A549 (cell line): ENCODE results near the gene KCNN2. TPM values are rescaled to one million over a fixed set of nuclear protein-coding genes. Genes with fewer than 3 reads are reported as not detected.

Experiments
- ATAC-seq, 2 experiments: fragments of 200-7000 bp in 1 of 2; fragments of >200 bp in 1 of 2; cut with Nextera tagmentation in 1 of 2; cut with Tn5 transposase in 1 of 2; 3 replicates each; pipeline versions ENCODE4 v1.8.0 to v1.9.1; 2018 to 2020; ENCODE audit warnings: mild to moderate bottlenecking in 1 of 2, moderate library complexity in 1 of 2
- CTCF ChIA-PET: fragments of 300-600 bp; sonication (Branson Sonifier 250); formaldehyde crosslinking; extraction: SDS; loops from one replicate; lab custom pipeline; 2021; ENCODE audit warnings: antibody characterized with exemption, inconsistent platforms; lab: Yijun Ruan, JAX
- POLR2A ChIA-PET: fragments of 350-600 bp; formaldehyde crosslinking; extraction: SDS; loops from one replicate; lab custom pipeline; 2021; ENCODE audit warnings: antibody characterized with exemption, inconsistent platforms; lab: Yijun Ruan, JAX
- DNase-seq, 2 experiments: peaks; one replicate each; pipeline versions ENCODE4 v3.0.0 to v3.0.0-alpha.2; 2011 to 2016; ENCODE audit warnings: low read depth in 1 of 2, low spot score in 1 of 2
- FAIRE-seq: peaks from 2 replicates; lab custom pipeline; 2011; peaks lifted over from hg19 to GRCh38; lab: Jason Lieb, UNC
- H3K27ac ChIP-seq, 2 experiments: fragments of >200 bp; sonication (Bioruptor Twin); formaldehyde crosslinking; 3 replicates each; pipeline ENCODE4 v1.5.1; 2016 to 2017
- H3K4me1 ChIP-seq: fragments of >200 bp; sonication (Bioruptor Twin); formaldehyde crosslinking; 3 replicates; pipeline ENCODE4 v1.6.1; 2016
- H3K4me2 ChIP-seq: fragments of >200 bp; sonication (Bioruptor Twin); formaldehyde crosslinking; 3 replicates; pipeline ENCODE4 v1.6.1; 2016
- H3K4me3 ChIP-seq: fragments of >200 bp; sonication (Bioruptor Twin); formaldehyde crosslinking; 3 replicates; pipeline ENCODE4 v1.5.1; 2016
- H3K9me3 ChIP-seq: fragments of >200 bp; sonication (Bioruptor Twin); formaldehyde crosslinking; 3 replicates; pipeline ENCODE4 v1.6.1; 2016
- BHLHE40 ChIP-seq: IDR thresholded peaks from 2 replicates; pipeline ENCODE4 v1.6.1; 2012; ENCODE audit warnings: low read depth, low read length, inconsistent platforms
- CBX2 ChIP-seq: fragments of 200-600 bp; sonication (generic); IDR thresholded peaks from 2 replicates; pipeline ENCODE4 v1.6.1; 2016; ENCODE audit warnings: low read depth, mild to moderate bottlenecking, borderline replicate concordance
- CBX8 ChIP-seq: fragments of 200-600 bp; sonication (generic); IDR thresholded peaks from 2 replicates; pipeline ENCODE4 v1.6.1; 2016
- CHD2 ChIP-seq: fragments of 150-350 bp; IDR thresholded peaks from 2 replicates; pipeline ENCODE4 v1.6.1; 2014; ENCODE audit warnings: low read length; ENCODE audit not compliant: partially characterized antibody
- CHD4 ChIP-seq: fragments of 200-600 bp; sonication (generic); IDR thresholded peaks from 2 replicates; pipeline ENCODE4 v1.6.1; 2016; ENCODE audit warnings: antibody characterized with exemption, mild to moderate bottlenecking, borderline replicate concordance
- ESRRA ChIP-seq: fragments of 150-350 bp; IDR thresholded peaks from 2 replicates; pipeline ENCODE4 v1.6.1; 2014; ENCODE audit warnings: mild to moderate bottlenecking, low read length, borderline replicate concordance
- HOXA7 ChIP-seq: fragments of 250-450 bp; sonication (Bioruptor Pico); IDR thresholded peaks from 2 replicates; pipeline ENCODE4 v1.5.0; 2020; ENCODE audit warnings: mild to moderate bottlenecking, moderate library complexity
- HOXB13 ChIP-seq: fragments of 250-450 bp; sonication (Bioruptor Pico); IDR thresholded peaks from 2 replicates; pipeline ENCODE4 v1.5.0; 2020; ENCODE audit warnings: low read depth, mild to moderate bottlenecking, moderate library complexity
- JUNB ChIP-seq: fragments of >200 bp; sonication (Bioruptor Twin); formaldehyde crosslinking; IDR thresholded peaks from 2 replicates; pipeline ENCODE4 v1.6.1; 2016
- KDM1A ChIP-seq: fragments of 200-600 bp; sonication (generic); IDR thresholded peaks from 2 replicates; pipeline ENCODE4 v1.6.1; 2016; ENCODE audit warnings: low read depth, mild to moderate bottlenecking
- KDM5A ChIP-seq: fragments of 200-600 bp; sonication (generic); IDR thresholded peaks from 2 replicates; pipeline ENCODE4 v1.6.1; 2016; ENCODE audit warnings: antibody characterized with exemption, mild to moderate bottlenecking
- MAFK ChIP-seq: fragments of 450-650 bp; IDR thresholded peaks from 2 replicates; pipeline ENCODE4 v1.6.1; 2014; ENCODE audit not compliant: partially characterized antibody
- MYC ChIP-seq: IDR thresholded peaks from 2 replicates; pipeline ENCODE4 v1.6.1; 2012; ENCODE audit warnings: mild to moderate bottlenecking, inconsistent platforms, low read length, improper control_type of control experiment, borderline replicate concordance
- NR3C1 ChIP-seq: fragments of >200 bp; sonication (Bioruptor Twin); formaldehyde crosslinking; IDR thresholded peaks from 3 replicates; pipeline ENCODE4 v1.6.1; 2017
- PHF8 ChIP-seq: fragments of 200-600 bp; sonication (generic); IDR thresholded peaks from 2 replicates; pipeline ENCODE4 v1.6.1; 2016; ENCODE audit warnings: low read depth, mild to moderate bottlenecking, antibody characterized with exemption, moderate library complexity, borderline replicate concordance
- RFX5 ChIP-seq: fragments of 450-650 bp; IDR thresholded peaks from 2 replicates; pipeline ENCODE4 v1.7.1; 2014; ENCODE audit warnings: antibody characterized with exemption, mild to moderate bottlenecking, moderate library complexity
- SREBF2 ChIP-seq: fragments of 450-650 bp; IDR thresholded peaks from 2 replicates; pipeline ENCODE4 v1.6.1; 2014; ENCODE audit warnings: mild to moderate bottlenecking, moderate library complexity
- ZC3H11A ChIP-seq: fragments of 450-650 bp; IDR thresholded peaks from 2 replicates; pipeline ENCODE4 v1.6.1; 2014; ENCODE audit warnings: antibody characterized with exemption, mild to moderate bottlenecking
- ZSCAN20 ChIP-seq: fragments of 250-450 bp; sonication (Bioruptor Pico); IDR thresholded peaks from 2 replicates; pipeline ENCODE4 v1.8.0; 2022; ENCODE audit warnings: mild to moderate bottlenecking, moderate library complexity
- whole genome bisulfite sequencing: methylation state at CpG from one replicate; pipeline ENCODE4 v1.1.6; 2017; ENCODE audit errors: missing lambda C conversion rate; 5-methylcytosine and 5-hydroxymethylcytosine counted together
- polyA plus RNA-seq, 4 experiments: library from polyadenylated mRNA; depleted of rRNA in 3 of 4; stranded (reverse); fragments of >200 nt; fragmentation: RNase III in 1 of 4; extraction: RNeasy Plus Mini Kit Qiagen cat#74134 plus additional on column Dnase treatment in 1 of 4; gene quantifications; 2 replicates in 3 of 4; 3 replicates in 1 of 4; pipeline ENCODE4 v1.2.3, GENCODE V29; 2011 to 2017
- TF ChIP-seq, protein P1 (sequence below): IDR thresholded peaks from 2 replicates; pipeline ENCODE4 v1.6.1; 2012; ENCODE audit warnings: low read depth, borderline replicate concordance
- TF ChIP-seq, protein P2 (sequence below): IDR thresholded peaks from 2 replicates; pipeline ENCODE4 v1.6.1; 2012
- TF ChIP-seq, protein P3 (sequence below): fragments of >200 bp; sonication (Bioruptor Twin); formaldehyde crosslinking; IDR thresholded peaks from 3 replicates; pipeline ENCODE4 v1.5.1; 2016
- TF ChIP-seq, protein P4 (sequence below): fragments of 250-450 bp; sonication (Bioruptor Pico); IDR thresholded peaks from 2 replicates; pipeline ENCODE4 v1.5.0; 2021; ENCODE audit warnings: mild to moderate bottlenecking, moderate library complexity, borderline replicate concordance
- TF ChIP-seq, protein P5 (sequence below): IDR thresholded peaks from 2 replicates; pipeline ENCODE4 v1.6.1; 2012
- TF ChIP-seq, protein P6 (sequence below): fragments of 150-350 bp; IDR thresholded peaks from 2 replicates; pipeline ENCODE4 v1.6.1; 2014; ENCODE audit warnings: low read depth, mild to moderate bottlenecking, low read length

The KCNN2 gene
- polyA plus RNA-seq, 2 of the 4 experiments (the other 2 are of a cell fraction): 0.04 to 0.06 TPM

DNA sequence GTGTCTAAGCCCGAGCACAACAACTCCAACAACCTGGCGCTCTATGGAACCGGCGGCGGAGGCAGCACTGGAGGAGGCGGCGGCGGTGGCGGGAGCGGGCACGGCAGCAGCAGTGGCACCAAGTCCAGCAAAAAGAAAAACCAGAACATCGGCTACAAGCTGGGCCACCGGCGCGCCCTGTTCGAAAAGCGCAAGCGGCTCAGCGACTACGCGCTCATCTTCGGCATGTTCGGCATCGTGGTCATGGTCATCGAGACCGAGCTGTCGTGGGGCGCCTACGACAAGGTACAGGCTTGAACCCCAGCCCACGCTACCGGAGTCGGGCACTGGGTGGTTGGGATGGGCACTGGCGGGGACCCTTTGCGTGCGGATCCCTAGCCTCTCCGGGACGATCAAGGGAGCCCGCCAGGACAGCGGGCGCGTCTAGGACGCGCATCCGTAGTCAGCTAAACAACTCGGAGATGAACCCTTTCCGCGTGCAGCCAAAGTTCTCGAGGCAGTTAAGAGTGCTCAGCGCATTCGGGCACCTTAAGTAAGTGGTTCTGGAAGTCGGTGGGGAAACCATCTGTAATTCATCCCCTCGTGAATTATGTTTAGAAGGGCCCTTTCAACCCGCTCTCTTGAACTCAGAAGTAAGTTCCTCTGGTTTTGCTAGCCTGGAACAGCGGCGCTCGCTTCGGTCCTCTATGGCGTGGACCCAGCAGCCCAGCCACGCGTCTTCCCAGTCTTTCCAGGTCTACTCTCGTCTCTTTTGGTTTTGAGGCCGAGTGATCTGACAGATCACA lies 1.3 kb downstream of the KCNN2 start:
- Histone ChIP-seq H3K4me1 (no peaks in the 10 kb centered on the region; the same call in 2 of the 3 replicates), H3K4me3 (no peak overlapping the region), H3K4me2 (no peak overlapping the region), H3K9me3 (no peaks in the 10 kb centered on the region), H3K27ac (no peak overlapping the region)
- ChIA-PET CTCF (no interaction called here), POLR2A (no interaction called here)
- TF ChIP-seq SREBF2 (no peak), CBX8 (no peak), NR3C1 (no peak), MAFK (no peak), ZSCAN20 (no peak), KDM1A (no peak), BHLHE40 (no peak), PHF8 (no peak), JUNB (no peak), CHD4 (no peak), MYC (no peak), CBX2 (no peak)
- TF ChIP-seq, protein P1, sequence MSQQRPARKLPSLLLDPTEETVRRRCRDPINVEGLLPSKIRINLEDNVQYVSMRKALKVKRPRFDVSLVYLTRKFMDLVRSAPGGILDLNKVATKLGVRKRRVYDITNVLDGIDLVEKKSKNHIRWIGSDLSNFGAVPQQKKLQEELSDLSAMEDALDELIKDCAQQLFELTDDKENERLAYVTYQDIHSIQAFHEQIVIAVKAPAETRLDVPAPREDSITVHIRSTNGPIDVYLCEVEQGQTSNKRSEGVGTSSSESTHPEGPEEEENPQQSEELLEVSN: no peak
- TF ChIP-seq, protein P2, sequence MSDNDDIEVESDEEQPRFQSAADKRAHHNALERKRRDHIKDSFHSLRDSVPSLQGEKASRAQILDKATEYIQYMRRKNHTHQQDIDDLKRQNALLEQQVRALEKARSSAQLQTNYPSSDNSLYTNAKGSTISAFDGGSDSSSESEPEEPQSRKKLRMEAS: no peak
- DNase-seq (peak in 1 of 2 experiments; percentile 14), ATAC-seq (no peak), FAIRE-seq (no peak)
- WGBS: 75% methylated on average over 50 of the region's 62 CpGs

DNA sequence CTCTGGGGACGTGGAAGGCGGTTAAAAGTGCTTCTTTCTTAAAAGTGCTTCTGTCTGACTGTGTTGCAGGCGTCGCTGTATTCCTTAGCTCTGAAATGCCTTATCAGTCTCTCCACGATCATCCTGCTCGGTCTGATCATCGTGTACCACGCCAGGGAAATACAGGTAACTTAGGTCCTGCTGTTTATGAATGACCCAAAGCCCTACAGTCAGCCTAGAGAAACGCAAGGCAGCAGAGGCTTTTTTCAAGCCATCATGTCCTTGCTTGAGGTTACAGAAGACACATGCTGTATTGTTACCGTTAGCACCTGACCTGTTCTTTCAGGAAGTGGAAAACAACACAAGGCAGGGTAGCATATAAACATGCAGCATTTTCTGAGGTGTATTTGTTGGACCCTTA lies 2.0 kb downstream of the KCNN2 start:
- ATAC-seq (no peak), FAIRE-seq (no peak), DNase-seq (no peak)
- TF ChIP-seq PHF8 (no peak), MAFK (no peak), NR3C1 (no peak), ZC3H11A (no peak), CHD2 (no peak), RFX5 (no peak), KDM5A (no peak), HOXA7 (no peak), HOXB13 (CRISPR knock-in tag) (no peak), JUNB (no peak), ESRRA (no peak)
- TF ChIP-seq, protein P3, sequence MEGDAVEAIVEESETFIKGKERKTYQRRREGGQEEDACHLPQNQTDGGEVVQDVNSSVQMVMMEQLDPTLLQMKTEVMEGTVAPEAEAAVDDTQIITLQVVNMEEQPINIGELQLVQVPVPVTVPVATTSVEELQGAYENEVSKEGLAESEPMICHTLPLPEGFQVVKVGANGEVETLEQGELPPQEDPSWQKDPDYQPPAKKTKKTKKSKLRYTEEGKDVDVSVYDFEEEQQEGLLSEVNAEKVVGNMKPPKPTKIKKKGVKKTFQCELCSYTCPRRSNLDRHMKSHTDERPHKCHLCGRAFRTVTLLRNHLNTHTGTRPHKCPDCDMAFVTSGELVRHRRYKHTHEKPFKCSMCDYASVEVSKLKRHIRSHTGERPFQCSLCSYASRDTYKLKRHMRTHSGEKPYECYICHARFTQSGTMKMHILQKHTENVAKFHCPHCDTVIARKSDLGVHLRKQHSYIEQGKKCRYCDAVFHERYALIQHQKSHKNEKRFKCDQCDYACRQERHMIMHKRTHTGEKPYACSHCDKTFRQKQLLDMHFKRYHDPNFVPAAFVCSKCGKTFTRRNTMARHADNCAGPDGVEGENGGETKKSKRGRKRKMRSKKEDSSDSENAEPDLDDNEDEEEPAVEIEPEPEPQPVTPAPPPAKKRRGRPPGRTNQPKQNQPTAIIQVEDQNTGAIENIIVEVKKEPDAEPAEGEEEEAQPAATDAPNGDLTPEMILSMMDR: no peak
- TF ChIP-seq, protein P4, sequence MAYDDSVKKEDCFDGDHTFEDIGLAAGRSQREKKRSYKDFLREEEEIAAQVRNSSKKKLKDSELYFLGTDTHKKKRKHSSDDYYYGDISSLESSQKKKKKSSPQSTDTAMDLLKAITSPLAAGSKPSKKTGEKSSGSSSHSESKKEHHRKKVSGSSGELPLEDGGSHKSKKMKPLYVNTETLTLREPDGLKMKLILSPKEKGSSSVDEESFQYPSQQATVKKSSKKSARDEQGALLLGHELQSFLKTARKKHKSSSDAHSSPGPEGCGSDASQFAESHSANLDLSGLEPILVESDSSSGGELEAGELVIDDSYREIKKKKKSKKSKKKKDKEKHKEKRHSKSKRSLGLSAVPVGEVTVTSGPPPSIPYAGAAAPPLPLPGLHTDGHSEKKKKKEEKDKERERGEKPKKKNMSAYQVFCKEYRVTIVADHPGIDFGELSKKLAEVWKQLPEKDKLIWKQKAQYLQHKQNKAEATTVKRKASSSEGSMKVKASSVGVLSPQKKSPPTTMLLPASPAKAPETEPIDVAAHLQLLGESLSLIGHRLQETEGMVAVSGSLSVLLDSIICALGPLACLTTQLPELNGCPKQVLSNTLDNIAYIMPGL: no peak
- TF ChIP-seq, protein P5, sequence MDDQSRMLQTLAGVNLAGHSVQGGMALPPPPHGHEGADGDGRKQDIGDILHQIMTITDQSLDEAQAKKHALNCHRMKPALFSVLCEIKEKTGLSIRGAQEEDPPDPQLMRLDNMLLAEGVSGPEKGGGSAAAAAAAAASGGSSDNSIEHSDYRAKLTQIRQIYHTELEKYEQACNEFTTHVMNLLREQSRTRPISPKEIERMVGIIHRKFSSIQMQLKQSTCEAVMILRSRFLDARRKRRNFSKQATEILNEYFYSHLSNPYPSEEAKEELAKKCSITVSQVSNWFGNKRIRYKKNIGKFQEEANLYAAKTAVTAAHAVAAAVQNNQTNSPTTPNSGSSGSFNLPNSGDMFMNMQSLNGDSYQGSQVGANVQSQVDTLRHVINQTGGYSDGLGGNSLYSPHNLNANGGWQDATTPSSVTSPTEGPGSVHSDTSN: no peak
- TF ChIP-seq, protein P2: no peak
- TF ChIP-seq, protein P6, sequence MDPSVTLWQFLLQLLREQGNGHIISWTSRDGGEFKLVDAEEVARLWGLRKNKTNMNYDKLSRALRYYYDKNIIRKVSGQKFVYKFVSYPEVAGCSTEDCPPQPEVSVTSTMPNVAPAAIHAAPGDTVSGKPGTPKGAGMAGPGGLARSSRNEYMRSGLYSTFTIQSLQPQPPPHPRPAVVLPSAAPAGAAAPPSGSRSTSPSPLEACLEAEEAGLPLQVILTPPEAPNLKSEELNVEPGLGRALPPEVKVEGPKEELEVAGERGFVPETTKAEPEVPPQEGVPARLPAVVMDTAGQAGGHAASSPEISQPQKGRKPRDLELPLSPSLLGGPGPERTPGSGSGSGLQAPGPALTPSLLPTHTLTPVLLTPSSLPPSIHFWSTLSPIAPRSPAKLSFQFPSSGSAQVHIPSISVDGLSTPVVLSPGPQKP: no peak
- WGBS: 27% methylated on average over 10 of the region's 10 CpGs
- Histone ChIP-seq H3K4me3 (no peak overlapping the region), H3K27ac (no peak overlapping the region), H3K4me1 (no peaks in the 10 kb centered on the region; the same call in 2 of the 3 replicates), H3K4me2 (no peak overlapping the region), H3K9me3 (no peaks in the 10 kb centered on the region)
- CTCF ChIA-PET: no interaction called here
- POLR2A ChIA-PET: no interaction called here
